MM.1S (cell line): Measurements from ENCODE around the gene NSUN3.
"Not testable (repeated sequence)": the region's sequence is repeated elsewhere in the genome, so short reads cannot be mapped to it uniquely, and the experiment has no call there.

Source experiments
- DNase-seq: peaks from one replicate; pipeline ENCODE4 v3.0.0-alpha.2; 2015
- H2AFZ ChIP-seq: fragments of 300-600 bp; sonication (generic); 2 replicates; pipeline ENCODE4 v1.6.0; 2016; ENCODE audit warnings: antibody characterized with exemption, low read length
- H3F3A ChIP-seq: fragments of 300-600 bp; sonication (generic); 2 replicates; pipeline ENCODE4 v1.6.1; 2016; ENCODE audit warnings: mild to moderate bottlenecking, antibody characterized with exemption, low read length, moderate library complexity, mixed read lengths; ENCODE audit not compliant: insufficient read depth
- H3K27ac ChIP-seq: fragments of 300-600 bp; sonication (generic); 2 replicates; pipeline ENCODE4 v1.5.1; 2016; ENCODE audit warnings: mild to moderate bottlenecking, low read length
- H3K27me3 ChIP-seq: fragments of 300-600 bp; sonication (generic); replicated peaks from 2 replicates; pipeline ENCODE4 v1.6.0; 2016; ENCODE audit warnings: low read length; ENCODE audit not compliant: insufficient read depth
- H3K36me3 ChIP-seq: fragments of 300-600 bp; sonication (generic); replicated peaks from 2 replicates; pipeline ENCODE4 v1.6.1; 2016; ENCODE audit warnings: mild to moderate bottlenecking, low read length, mixed read lengths; ENCODE audit not compliant: insufficient read depth
- H3K4me1 ChIP-seq: fragments of 300-600 bp; sonication (generic); 2 replicates; pipeline ENCODE4 v1.6.1; 2016; ENCODE audit warnings: low read length, mixed read lengths
- H3K4me2 ChIP-seq: fragments of 300-600 bp; sonication (generic); 2 replicates; pipeline ENCODE4 v1.6.0; 2016; ENCODE audit warnings: low read depth, low read length
- H3K4me3 ChIP-seq: fragments of 300-600 bp; sonication (generic); 2 replicates; pipeline ENCODE4 v1.5.1; 2016; ENCODE audit warnings: low read length, mixed read lengths
- H3K79me2 ChIP-seq: fragments of 300-600 bp; sonication (generic); 2 replicates; pipeline ENCODE4 v1.6.1; 2016; ENCODE audit warnings: mixed run types, low read length, mixed read lengths
- H3K9ac ChIP-seq: fragments of 300-600 bp; sonication (generic); 2 replicates; pipeline ENCODE4 v1.6.1; 2016; ENCODE audit warnings: low read length, mixed read lengths
- H3K9me2 ChIP-seq: fragments of 300-600 bp; sonication (generic); replicated peaks from 2 replicates; pipeline ENCODE4 v1.6.1; 2016; ENCODE audit warnings: mild to moderate bottlenecking, low read length, mixed read lengths; ENCODE audit not compliant: insufficient read depth
- H3K9me3 ChIP-seq: fragments of 300-600 bp; sonication (generic); replicated peaks from 2 replicates; pipeline ENCODE4 v1.6.1; 2016; ENCODE audit warnings: mild to moderate bottlenecking, low read length, mixed read lengths; ENCODE audit not compliant: insufficient read depth
- H4K20me1 ChIP-seq: fragments of 300-600 bp; sonication (generic); 2 replicates; pipeline ENCODE4 v1.6.1; 2016; ENCODE audit warnings: mild to moderate bottlenecking, low read length, moderate library complexity, mixed read lengths; ENCODE audit not compliant: insufficient read depth
- EZH2 ChIP-seq: fragments of 300-600 bp; sonication (generic); optimal IDR thresholded peaks from 2 replicates; pipeline ENCODE3; 2017; ENCODE audit warnings: low read depth, mild to moderate bottlenecking, antibody characterized with exemption, low read length, mixed read lengths
- EZH2phosphoT487 ChIP-seq: fragments of 300-600 bp; sonication (generic); IDR thresholded peaks from 2 replicates; pipeline ENCODE4 v1.6.1; 2018; ENCODE audit warnings: antibody characterized with exemption, low read length
- TF ChIP-seq, protein P1 (sequence below): fragments of 300-600 bp; sonication (generic); IDR thresholded peaks from 2 replicates; pipeline ENCODE4 v1.5.1; 2016; ENCODE audit warnings: antibody characterized with exemption, low read length, mixed read lengths

The NSUN3 gene

GRCh38 chr3:94070341-94070911 is 7.6 kb downstream of the NSUN3 start:
- Histone ChIP-seq H3K9me2 (no peaks in the 10 kb centered on the region), H3K27ac (peak overlapping the region; percentile 38; the same call in 1 of the 2 replicates), H3K9ac (no peak overlapping the region), H2AFZ (no peak overlapping the region), H3K9me3 (no peaks in the 10 kb centered on the region), H3F3A (peaks cover 12% of the 10 kb centered on the region), H3K79me2 (peaks cover 9% of the 10 kb centered on the region; the same call in 1 of the 2 replicates), H4K20me1 (no peaks in the 10 kb centered on the region), H3K4me2 (peak overlapping the region; percentile 42; the same call in 1 of the 2 replicates), H3K36me3 (0 out of 2 replicates have a peak, but pooled peaks cover 2% of the 10 kb centered on the region), H3K4me1 (peaks cover 20% of the 10 kb centered on the region), H3K4me3 (no peak overlapping the region), H3K27me3 (no peaks in the 10 kb centered on the region)
- peak; percentile 46 for DNase-seq
- TF ChIP-seq, protein P1, sequence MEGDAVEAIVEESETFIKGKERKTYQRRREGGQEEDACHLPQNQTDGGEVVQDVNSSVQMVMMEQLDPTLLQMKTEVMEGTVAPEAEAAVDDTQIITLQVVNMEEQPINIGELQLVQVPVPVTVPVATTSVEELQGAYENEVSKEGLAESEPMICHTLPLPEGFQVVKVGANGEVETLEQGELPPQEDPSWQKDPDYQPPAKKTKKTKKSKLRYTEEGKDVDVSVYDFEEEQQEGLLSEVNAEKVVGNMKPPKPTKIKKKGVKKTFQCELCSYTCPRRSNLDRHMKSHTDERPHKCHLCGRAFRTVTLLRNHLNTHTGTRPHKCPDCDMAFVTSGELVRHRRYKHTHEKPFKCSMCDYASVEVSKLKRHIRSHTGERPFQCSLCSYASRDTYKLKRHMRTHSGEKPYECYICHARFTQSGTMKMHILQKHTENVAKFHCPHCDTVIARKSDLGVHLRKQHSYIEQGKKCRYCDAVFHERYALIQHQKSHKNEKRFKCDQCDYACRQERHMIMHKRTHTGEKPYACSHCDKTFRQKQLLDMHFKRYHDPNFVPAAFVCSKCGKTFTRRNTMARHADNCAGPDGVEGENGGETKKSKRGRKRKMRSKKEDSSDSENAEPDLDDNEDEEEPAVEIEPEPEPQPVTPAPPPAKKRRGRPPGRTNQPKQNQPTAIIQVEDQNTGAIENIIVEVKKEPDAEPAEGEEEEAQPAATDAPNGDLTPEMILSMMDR, result no peak
- TF ChIP-seq EZH2phosphoT487, result no peak
- no peak for TF ChIP-seq EZH2

GRCh38 chr3:94071713-94072284 is 8.9 kb downstream of the NSUN3 start:
- Histone ChIP-seq H2AFZ (no peak overlapping the region), H3F3A (peaks cover 12% of the 10 kb centered on the region), H3K27ac (no peak overlapping the region), H3K4me3 (no peak overlapping the region), H3K27me3 (no peaks in the 10 kb centered on the region), H3K36me3 (no peaks in the 10 kb centered on the region), H3K4me2 (no peak overlapping the region), H3K9me2 (no peaks in the 10 kb centered on the region), H4K20me1 (no peaks in the 10 kb centered on the region), H3K9me3 (no peaks in the 10 kb centered on the region), H3K4me1 (peaks cover 20% of the 10 kb centered on the region), H3K9ac (no peak overlapping the region), H3K79me2 (0 out of 2 replicates have a peak, but pooled peaks cover 9% of the 10 kb centered on the region)
- DNase-seq, result peak; percentile 47
- TF ChIP-seq EZH2phosphoT487 (no peak), EZH2 (no peak)
- TF ChIP-seq, protein P1, result no peak

- H3K9ac ChIP-seq, result no peak overlapping the region
- no peaks in the 10 kb centered on the region for H4K20me1 ChIP-seq
- 0 out of 2 replicates have a peak, but pooled peaks cover 4% of the 10 kb centered on the region for H3K79me2 ChIP-seq
- H3K27ac ChIP-seq, result no peak overlapping the region
- H3K9me2 ChIP-seq, result no peaks in the 10 kb centered on the region
- peaks cover 1% of the 10 kb centered on the region; the same call in 1 of the 2 replicates for H3K4me1 ChIP-seq
- H3K4me2 ChIP-seq, result no peak overlapping the region
- DNase-seq, result no peak
- H2AFZ ChIP-seq, result no peak overlapping the region
- no peak for TF ChIP-seq EZH2phosphoT487
- TF ChIP-seq, protein P1, result no peak
- TF ChIP-seq EZH2, result no peak
- no peak overlapping the region for H3K4me3 ChIP-seq
- no peaks in the 10 kb centered on the region for H3K36me3 ChIP-seq
- no peaks in the 10 kb centered on the region for H3K27me3 ChIP-seq
- H3F3A ChIP-seq, result no peaks in the 10 kb centered on the region
- no peaks in the 10 kb centered on the region for H3K9me3 ChIP-seq
Observed at GRCh38 chr3:94076055-94076454, 13.2 kb downstream of the NSUN3 start.

DNA sequence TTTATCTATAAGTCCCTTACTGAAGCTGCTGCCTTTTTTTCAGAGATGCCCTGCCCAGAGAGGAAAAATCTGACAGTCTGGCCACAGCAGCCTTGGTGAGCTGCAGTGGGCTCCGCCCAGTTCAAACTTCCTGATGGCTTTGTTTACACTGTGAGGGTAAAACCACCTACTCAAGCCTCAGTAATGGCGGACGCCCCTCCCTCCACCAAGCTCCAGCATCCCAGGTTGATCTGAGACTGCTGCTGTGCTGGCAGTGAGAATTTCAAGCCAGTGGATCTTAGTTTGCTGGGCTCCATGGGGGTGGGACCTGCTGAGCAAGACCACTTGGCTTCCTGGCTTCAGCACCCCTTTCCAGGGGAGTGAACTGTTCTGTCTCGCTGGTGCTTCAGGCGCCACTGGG is 17.7 kb downstream of the NSUN3 start:
- not testable (repeated sequence) for H3K9ac ChIP-seq, DNase-seq, H3K4me1 ChIP-seq, H3K9me2 ChIP-seq, H3F3A ChIP-seq, H3K79me2 ChIP-seq, H3K9me3 ChIP-seq, H3K27me3 ChIP-seq, H3K27ac ChIP-seq, H4K20me1 ChIP-seq, H3K4me3 ChIP-seq, H2AFZ ChIP-seq, H3K4me2 ChIP-seq, H3K36me3 ChIP-seq
